K562 (cell line): Measurements from ENCODE around the gene STK36. TPM values are rescaled to one million over a fixed set of nuclear protein-coding genes. Genes with fewer than 3 reads are reported as not detected.

Experiments used
- ATAC-seq: fragments of 200-7000 bp; cut with Tn5 transposase; 3 replicates; pipeline ENCODE4 v1.9.1; 2020; ENCODE audit warnings: moderate library complexity
- BruUV-seq: library from RNA; stranded (reverse); fragments of 400-500 nt; replicated peaks from 2 replicates; lab custom pipeline; 2021; lab: Mats Ljungman, UMichigan
- CTCF ChIA-PET: fragments of 300-600 bp; formaldehyde crosslinking; extraction: SDS; loops from one replicate; lab custom pipeline; 2021; ENCODE audit warnings: low intra/inter-chr PET ratio; lab: Yijun Ruan, JAX
- POLR2A ChIA-PET: fragments of 300-600, 350-650 bp; sonication (Branson Sonifier 250); formaldehyde crosslinking; extraction: SDS; loops from one replicate; lab custom pipeline; 2021; ENCODE audit warnings: antibody characterized with exemption, inconsistent platforms; lab: Yijun Ruan, JAX
- DNase-seq, 4 experiments: peaks; one replicate each; pipeline versions ENCODE4 v3.0.0 to v3.0.0-alpha.2; 2011 to 2018; ENCODE audit warnings: low spot score in 3 of 4, mixed read lengths in 3 of 4; ENCODE audit errors: extremely low read depth in 1 of 4
- FAIRE-seq: peaks from 2 replicates; lab custom pipeline; 2011; peaks lifted over from hg19 to GRCh38; lab: Jason Lieb, UNC
- H2AFZ ChIP-seq: 2 replicates; pipeline ENCODE4 v1.6.0; 2011; ENCODE audit warnings: low read depth, low read length, control low read depth, inconsistent platforms
- H3K27ac ChIP-seq: fragments of 200-600 bp; 3 replicates; pipeline ENCODE4 v1.8.0; 2011; ENCODE audit warnings: low read depth, mild to moderate bottlenecking, control low read depth, inconsistent platforms, low read length, moderate library complexity, mixed read lengths; ENCODE audit errors: extremely low read depth
- H3K27me3 ChIP-seq, 2 experiments: fragments of 300-600 bp in 1 of 2; 2 replicates in 1 of 2; 3 replicates in 1 of 2; pipeline versions ENCODE4 v1.6.0 to v1.8.0; 2011; ENCODE audit warnings: inconsistent platforms in 2 of 2, low read length in 2 of 2, mild to moderate bottlenecking in 1 of 2, mixed read lengths in 1 of 2, moderate library complexity in 1 of 2; ENCODE audit not compliant: control insufficient read depth in 2 of 2, insufficient read depth in 2 of 2
- H3K36me3 ChIP-seq: fragments of 300-600 bp; 3 replicates; pipeline ENCODE4 v1.8.0; 2011; ENCODE audit warnings: mild to moderate bottlenecking, low read length, inconsistent platforms; ENCODE audit not compliant: control insufficient read depth, insufficient read depth
- H3K4me1 ChIP-seq, 2 experiments: fragments of 200-600 bp in 1 of 2; replicated peaks in 1 of 2; 2 replicates in 1 of 2; 3 replicates in 1 of 2; pipeline versions ENCODE4 v1.5.1 to v1.8.0; 2011; ENCODE audit warnings: inconsistent platforms in 2 of 2, low read length in 2 of 2, mild to moderate bottlenecking in 1 of 2, mixed read lengths in 1 of 2, moderate library complexity in 1 of 2; ENCODE audit not compliant: control insufficient read depth in 2 of 2, insufficient read depth in 2 of 2
- H3K4me2 ChIP-seq: 2 replicates; pipeline ENCODE4 v1.6.1; 2011; ENCODE audit warnings: low read length, control low read depth, inconsistent platforms, mixed read lengths; ENCODE audit not compliant: insufficient read depth
- H3K4me3 ChIP-seq: fragments of 200-600 bp; sonication (generic), shearing (Covaris generic); 2 replicates; pipeline ENCODE4 v1.5.1; 2016; ENCODE audit warnings: control low read depth, inconsistent platforms
- H3K79me2 ChIP-seq: fragments of 200-600 bp; 3 replicates; pipeline ENCODE4 v1.8.0; 2011; ENCODE audit warnings: low read length, inconsistent platforms; ENCODE audit not compliant: control insufficient read depth, insufficient read depth
- H3K9ac ChIP-seq, 2 experiments: 2 replicates each; pipeline versions ENCODE4 v1.6.0 to v1.6.1; 2011; ENCODE audit warnings: low read depth in 2 of 2, low read length in 2 of 2, control low read depth in 1 of 2, inconsistent platforms in 1 of 2, mild to moderate bottlenecking in 1 of 2, mixed read lengths in 1 of 2; ENCODE audit not compliant: insufficient read depth in 1 of 2
- H3K9me1 ChIP-seq: one replicate; pipeline ENCODE4 v1.6.0; 2011; ENCODE audit warnings: inconsistent platforms, mild to moderate bottlenecking, low read length, moderate library complexity; ENCODE audit not compliant: control insufficient read depth, insufficient read depth
- H3K9me3 ChIP-seq: replicated peaks from 2 replicates; pipeline ENCODE4 v1.5.1; 2011; ENCODE audit warnings: low read depth, low read length, inconsistent platforms; ENCODE audit not compliant: control insufficient read depth, insufficient read depth
- H4K20me1 ChIP-seq: replicated peaks from 2 replicates; pipeline ENCODE4 v1.6.1; 2011; ENCODE audit warnings: low read length, inconsistent platforms, mixed read lengths; ENCODE audit not compliant: control insufficient read depth, insufficient read depth
- CEBPB ChIP-seq: fragments of 450-650 bp; IDR thresholded peaks from 2 replicates; pipeline ENCODE4 v1.6.1; 2016; ENCODE audit warnings: missing genetic modification characterization, missing compliant biosample characterization
- ESRRA ChIP-seq: fragments of 450-650 bp; IDR thresholded peaks from 2 replicates; pipeline ENCODE4 v1.6.1; 2014; ENCODE audit warnings: low read depth, mild to moderate bottlenecking, moderate library complexity, borderline replicate concordance
- KAT8 ChIP-seq: fragments of 450-650 bp; IDR thresholded peaks from 2 replicates; pipeline ENCODE4 v1.6.1; 2016; ENCODE audit warnings: low read depth, mild to moderate bottlenecking
- MAFK ChIP-seq: IDR thresholded peaks from 2 replicates; pipeline ENCODE4 v1.6.1; 2011; ENCODE audit warnings: low read length, improper control_type of control experiment
- SRF ChIP-seq, 2 experiments: fragments of 250-450, 450-650 bp in 1 of 2; sonication (Bioruptor Pico) in 1 of 2; sonication (generic) in 1 of 2; formaldehyde crosslinking; IDR thresholded peaks; 2 replicates each; pipeline versions ENCODE4 v1.5.0 to v1.5.1; 2020 to 2022; ENCODE audit warnings: mild to moderate bottlenecking in 1 of 2, missing genetic modification reagents in 1 of 2
- XRCC4 ChIP-seq: IDR thresholded peaks from one replicate; pipeline ENCODE4 v1.6.1; 2011; ENCODE audit not compliant: insufficient read depth, insufficient read length; ENCODE audit errors: extremely low read depth
- ZNF324 ChIP-seq: fragments of 250-450 bp; sonication (Bioruptor Pico); IDR thresholded peaks from 2 replicates; pipeline ENCODE4 v1.4.0; 2020; ENCODE audit warnings: mild to moderate bottlenecking
- ZNF644 ChIP-seq: fragments of 200-800 bp; sonication (Bioruptor generic); IDR thresholded peaks from 2 replicates; pipeline ENCODE4 v1.6.1; 2016; ENCODE audit warnings: low read depth, missing genetic modification characterization, missing compliant biosample characterization
- ZNF766 ChIP-seq: fragments of 200-800 bp; sonication (Bioruptor generic); conservative IDR thresholded peaks from 2 replicates; pipeline ENCODE4 v1.6.1; 2016; ENCODE audit warnings: missing genetic modification characterization, missing compliant biosample characterization
- WGBS: fragments of 100-300 bp; shearing (Covaris generic); methylation state at CpG from one replicate; pipeline ENCODE4 v1.1.6; 2016; ENCODE audit warnings: low coverage, mixed read lengths; ENCODE audit not compliant: insufficient coverage; ENCODE audit errors: missing lambda C conversion rate; 5-methylcytosine and 5-hydroxymethylcytosine counted together
- in situ Hi-C: fragments of 300-500 bp; cut with MboI; formaldehyde crosslinking; loops from 4 replicates; pipeline ENCODE4 v1.15.0; 2018; ENCODE audit warnings: inconsistent platforms, mixed read lengths
- intact Hi-C: fragments of 100-400 bp; cut with micrococcal nuclease; formaldehyde crosslinking; loops from 2 replicates; pipeline ENCODE4 v1.14.2; 2022
- polyA plus RNA-seq, 8 experiments: library from polyadenylated mRNA; depleted of rRNA in 4 of 8; stranded (reverse) in 5 of 8; unstranded in 3 of 8; fragments of >200 nt; fragmentation: Nextera tagmentation in 2 of 8; fragmentation: Illumina TruSeq in 1 of 8; extraction: Ambion mirVana in 2 of 8; extraction: Trizol in 1 of 8; gene quantifications; 2 replicates each; pipeline versions ENCODE4 v1.2.1 to v1.2.3, GENCODE V29; 2011 to 2014; ENCODE audit warnings: inconsistent platforms in 1 of 8, missing spikeins in 1 of 8
- total RNA-seq, 7 experiments: library from RNA; depleted of rRNA in 6 of 7; stranded (reverse); fragments of >200 nt in 6 of 7; fragmentation: Illumina TruSeq in 2 of 7; extraction: Trizol in 2 of 7; gene quantifications; 2 replicates each; pipeline versions ENCODE4 v1.2.1 to v1.2.3, GENCODE V29; 2011 to 2021; ENCODE audit warnings: low replicate concordance in 1 of 7
- TF ChIP-seq, protein P1 (sequence below): sonication (generic); IDR thresholded peaks from 2 replicates; pipeline ENCODE4 v1.6.1; 2016
- TF ChIP-seq, protein P2 (sequence below), 2 experiments: IDR thresholded peaks; 2 replicates each; pipeline ENCODE4 v1.6.1; 2012; ENCODE audit warnings: improper control_type of control experiment in 2 of 2, low read depth in 2 of 2, low read length in 2 of 2, borderline replicate concordance in 1 of 2

The STK36 gene
- total and polyA plus RNA-seq, 9 of the 15 experiments (the other 6 are each of a cell fraction or from before 2014, with no cell fraction given): 3.5 to 12.4 (median 6.7) TPM

DNA sequence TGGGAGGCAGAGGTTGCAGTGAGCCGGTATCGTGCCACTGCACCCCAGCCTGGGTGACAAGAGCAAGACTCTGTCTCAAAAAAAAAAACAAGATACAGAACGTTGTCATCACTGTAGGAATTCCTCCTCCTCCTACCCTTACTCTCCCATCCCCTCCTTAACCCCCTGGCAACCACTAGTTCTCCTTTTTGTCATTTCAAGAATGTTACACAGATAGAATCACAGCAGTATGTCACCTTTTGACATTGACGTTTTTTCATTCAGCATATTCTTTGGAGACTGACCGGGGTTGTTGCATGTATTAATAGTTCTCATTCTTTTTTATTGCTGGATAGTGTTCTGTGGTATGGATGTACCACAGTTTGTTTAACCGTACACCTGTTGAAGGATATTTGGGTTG is 71.2 kb downstream of the STK36 start (continued):
- TF ChIP-seq, protein P1, sequence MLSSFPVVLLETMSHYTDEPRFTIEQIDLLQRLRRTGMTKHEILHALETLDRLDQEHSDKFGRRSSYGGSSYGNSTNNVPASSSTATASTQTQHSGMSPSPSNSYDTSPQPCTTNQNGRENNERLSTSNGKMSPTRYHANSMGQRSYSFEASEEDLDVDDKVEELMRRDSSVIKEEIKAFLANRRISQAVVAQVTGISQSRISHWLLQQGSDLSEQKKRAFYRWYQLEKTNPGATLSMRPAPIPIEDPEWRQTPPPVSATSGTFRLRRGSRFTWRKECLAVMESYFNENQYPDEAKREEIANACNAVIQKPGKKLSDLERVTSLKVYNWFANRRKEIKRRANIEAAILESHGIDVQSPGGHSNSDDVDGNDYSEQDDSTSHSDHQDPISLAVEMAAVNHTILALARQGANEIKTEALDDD: no peak
- no peak for TF ChIP-seq XRCC4
- no peak for TF ChIP-seq ZNF324 (CRISPR knock-in tag)
- TF ChIP-seq, protein P2, sequence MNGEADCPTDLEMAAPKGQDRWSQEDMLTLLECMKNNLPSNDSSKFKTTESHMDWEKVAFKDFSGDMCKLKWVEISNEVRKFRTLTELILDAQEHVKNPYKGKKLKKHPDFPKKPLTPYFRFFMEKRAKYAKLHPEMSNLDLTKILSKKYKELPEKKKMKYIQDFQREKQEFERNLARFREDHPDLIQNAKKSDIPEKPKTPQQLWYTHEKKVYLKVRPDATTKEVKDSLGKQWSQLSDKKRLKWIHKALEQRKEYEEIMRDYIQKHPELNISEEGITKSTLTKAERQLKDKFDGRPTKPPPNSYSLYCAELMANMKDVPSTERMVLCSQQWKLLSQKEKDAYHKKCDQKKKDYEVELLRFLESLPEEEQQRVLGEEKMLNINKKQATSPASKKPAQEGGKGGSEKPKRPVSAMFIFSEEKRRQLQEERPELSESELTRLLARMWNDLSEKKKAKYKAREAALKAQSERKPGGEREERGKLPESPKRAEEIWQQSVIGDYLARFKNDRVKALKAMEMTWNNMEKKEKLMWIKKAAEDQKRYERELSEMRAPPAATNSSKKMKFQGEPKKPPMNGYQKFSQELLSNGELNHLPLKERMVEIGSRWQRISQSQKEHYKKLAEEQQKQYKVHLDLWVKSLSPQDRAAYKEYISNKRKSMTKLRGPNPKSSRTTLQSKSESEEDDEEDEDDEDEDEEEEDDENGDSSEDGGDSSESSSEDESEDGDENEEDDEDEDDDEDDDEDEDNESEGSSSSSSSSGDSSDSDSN (IDR thresholded peaks at IDR 0.05; ENCODE audit: borderline replicate concordance in 1 of 2, low read depth in 2 of 2, low read length in 2 of 2): no peak
- no peak for TF ChIP-seq MAFK
- TF ChIP-seq CEBPB (tag): no peak
- peak; percentile 41; the same call in 1 of the 2 replicates for TF ChIP-seq ESRRA
- TF ChIP-seq ZNF644: no peak

DNA sequence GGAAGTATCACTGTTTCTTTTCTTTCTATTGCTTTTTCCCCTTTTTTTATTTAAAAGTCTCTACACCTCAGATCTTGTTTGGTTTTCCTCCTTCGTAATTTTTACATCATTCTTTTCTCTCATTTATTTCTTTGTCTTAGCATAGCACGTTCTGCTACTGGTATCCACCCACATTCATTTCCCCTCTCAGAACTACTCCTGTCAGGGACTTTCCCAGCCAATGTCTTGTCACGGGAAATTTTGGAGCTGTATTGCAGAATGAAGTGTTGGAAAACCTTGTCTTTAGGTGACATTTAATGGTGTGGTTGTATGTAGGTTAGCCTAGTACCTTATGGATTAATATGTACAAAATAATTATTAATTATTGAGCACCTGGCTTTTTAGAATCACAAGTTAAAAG is 72.7 kb downstream of the STK36 start:
- peak overlapping the region; percentile 78 for H3K27ac ChIP-seq
- ChIA-PET CTCF (no interaction called here), POLR2A (interaction anchor here (0.6 kb wide), 1 partner anchor 10 kb away, joined by 7 read pairs; no protein-coding TSS in a partner anchor)
- no peak overlapping the region; a peak in 1 of 4 replicates for H3K9ac ChIP-seq
- H3K4me2 ChIP-seq: no peak overlapping the region
- intact Hi-C loops: no loop called here
- no peaks in the 10 kb centered on the region for H3K27me3 ChIP-seq
- no peaks in the 10 kb centered on the region for H3K9me3 ChIP-seq
- ATAC-seq (no peak), DNase-seq (no peak), FAIRE-seq (no peak)
- H3K4me1 ChIP-seq: peaks cover 5 to 12% of the 10 kb centered on the region in 2 experiments; a peak in 3 of 5 replicates
- H4K20me1 ChIP-seq: no peaks in the 10 kb centered on the region
- 92% methylated on average over 3 of the region's 3 CpGs for WGBS
- TF ChIP-seq KAT8: no peak
- no peak for TF ChIP-seq SRF (CRISPR knock-in tag; IDR thresholded peaks at IDR 0.05)
- TF ChIP-seq ZNF766: 0 out of 2 replicates have a peak, but pooled peaks have one; percentile 2
- H3K4me3 ChIP-seq: no peak overlapping the region
- no peaks in the 10 kb centered on the region for H3K9me1 ChIP-seq
- in situ Hi-C loops: no loop called here
- peaks cover 68% of the 10 kb centered on the region; the same call in 2 of the 3 replicates for H3K36me3 ChIP-seq
- no TSS peak for BruUV-seq
- H3K79me2 ChIP-seq: no peaks in the 10 kb centered on the region
- H2AFZ ChIP-seq: 0 out of 2 replicates have a peak overlapping the region, but pooled peaks have one; percentile 35
